SK-N-SH (cell line): ENCODE data around the gene ADAMTS14. TPM values are rescaled to one million over a fixed set of nuclear protein-coding genes. Genes with fewer than 3 reads are reported as not detected.

Experiments used
- CTCF ChIA-PET: fragments of 300-600, 350-600 bp; formaldehyde crosslinking; extraction: SDS; loops from one replicate; lab custom pipeline; 2021; lab: Yijun Ruan, JAX
- POLR2A ChIA-PET: fragments of 350-600 bp; sonication (Branson Sonifier 250); formaldehyde crosslinking; extraction: SDS; loops from one replicate; lab custom pipeline; 2020; ENCODE audit warnings: antibody characterized with exemption, inconsistent platforms; lab: Yijun Ruan, JAX
- DNase-seq: peaks from one replicate; pipeline ENCODE4 v3.0.0; 2012
- H2AFZ ChIP-seq: fragments of 200-600 bp; sonication (generic); 2 replicates; pipeline ENCODE4 v1.8.1; 2016; ENCODE audit warnings: antibody characterized with exemption, mild to moderate bottlenecking, low read depth
- H3F3A ChIP-seq: fragments of 200-600 bp; sonication (generic); replicated peaks from 2 replicates; pipeline ENCODE3; 2016; ENCODE audit warnings: antibody characterized with exemption, mild to moderate bottlenecking; ENCODE audit not compliant: insufficient read depth
- H3K27ac ChIP-seq, 2 experiments: fragments of 200-500 bp in 1 of 2; fragments of 200-600 bp in 1 of 2; sonication (Bioruptor generic) in 1 of 2; sonication (generic), shearing (Covaris generic) in 1 of 2; 2 replicates each; pipeline versions ENCODE4 v1.5.1 to v1.6.1; 2014 to 2016; ENCODE audit warnings: low read depth in 2 of 2, inconsistent platforms in 1 of 2, low read length in 1 of 2, mild to moderate bottlenecking in 1 of 2, mixed read lengths in 1 of 2
- H3K27me3 ChIP-seq: fragments of 200-600 bp; sonication (generic), shearing (Covaris generic); 2 replicates; pipeline ENCODE4 v1.6.1; 2016; ENCODE audit warnings: mixed run types; ENCODE audit not compliant: insufficient read depth
- H3K36me3 ChIP-seq, 2 experiments: fragments of 200-500 bp in 1 of 2; fragments of 200-600 bp in 1 of 2; sonication (Bioruptor generic) in 1 of 2; sonication (generic) in 1 of 2; replicated peaks in 1 of 2; 2 replicates each; pipeline versions ENCODE3 to v1.5.1; 2014 to 2016; ENCODE audit warnings: low read length in 1 of 2, mild to moderate bottlenecking in 1 of 2; ENCODE audit not compliant: insufficient read depth in 2 of 2, control insufficient read depth in 1 of 2
- H3K4me1 ChIP-seq, 2 experiments: fragments of 200-500 bp in 1 of 2; fragments of 200-600 bp in 1 of 2; sonication (Bioruptor generic) in 1 of 2; sonication (generic), shearing (Covaris generic) in 1 of 2; 2 replicates each; pipeline versions ENCODE4 v1.5.1 to v1.6.1; 2014 to 2016; ENCODE audit warnings: low read depth in 1 of 2, low read length in 1 of 2, mixed run types in 1 of 2; ENCODE audit not compliant: insufficient read depth in 2 of 2, control insufficient read depth in 1 of 2
- H3K4me2 ChIP-seq: fragments of 200-600 bp; sonication (generic), shearing (Covaris generic); 2 replicates; pipeline ENCODE4 v1.6.1; 2017; ENCODE audit warnings: mixed run types
- H3K4me3 ChIP-seq, 2 experiments: fragments of 200-500 bp in 1 of 2; fragments of 200-600 bp in 1 of 2; sonication (Bioruptor generic) in 1 of 2; sonication (generic), shearing (Covaris generic) in 1 of 2; 2 replicates each; pipeline versions ENCODE4 v1.5.1 to v1.8.1; 2014 to 2016; ENCODE audit warnings: low read depth in 2 of 2, inconsistent platforms in 1 of 2, low read length in 1 of 2, mild to moderate bottlenecking in 1 of 2, mixed read lengths in 1 of 2, moderate library complexity in 1 of 2
- H3K79me2 ChIP-seq: fragments of 200-600 bp; sonication (generic); 2 replicates; pipeline ENCODE4 v1.8.1; 2017; ENCODE audit warnings: mild to moderate bottlenecking; ENCODE audit not compliant: insufficient read depth
- H3K9ac ChIP-seq: fragments of 200-600 bp; sonication (generic); 2 replicates; pipeline ENCODE4 v1.6.1; 2017; ENCODE audit warnings: mixed run types
- H3K9me2 ChIP-seq: fragments of 200-600 bp; sonication (generic); 2 replicates; pipeline ENCODE4 v1.6.1; 2017; ENCODE audit warnings: mixed run types
- H3K9me3 ChIP-seq: fragments of 200-600 bp; sonication (generic); 2 replicates; pipeline ENCODE4 v1.6.1; 2017; ENCODE audit warnings: mixed run types, mild to moderate bottlenecking, moderate library complexity
- H4K20me1 ChIP-seq: fragments of 200-600 bp; sonication (generic); 2 replicates; pipeline ENCODE4 v1.6.1; 2017; ENCODE audit warnings: mild to moderate bottlenecking, mixed run types; ENCODE audit not compliant: insufficient read depth
- FOSL2 ChIP-seq: IDR thresholded peaks from 2 replicates; pipeline ENCODE4 v1.4.0; 2012; ENCODE audit warnings: low read depth, mild to moderate bottlenecking, moderate library complexity, borderline replicate concordance
- FOXM1 ChIP-seq: IDR thresholded peaks from 2 replicates; pipeline ENCODE4 v1.4.0; 2012; ENCODE audit warnings: low read depth, mild to moderate bottlenecking
- GABPA ChIP-seq: IDR thresholded peaks from 2 replicates; pipeline ENCODE4 v1.4.0; 2012; ENCODE audit warnings: low read depth, mild to moderate bottlenecking
- MAX ChIP-seq: IDR thresholded peaks from 2 replicates; pipeline ENCODE4 v1.4.0; 2012; ENCODE audit warnings: low read depth
- NFIC ChIP-seq: IDR thresholded peaks from 2 replicates; pipeline ENCODE4 v1.4.0; 2012; ENCODE audit warnings: borderline replicate concordance
- NRF1 ChIP-seq: IDR thresholded peaks from 2 replicates; pipeline ENCODE4 v1.6.1; 2012; ENCODE audit warnings: low read depth, mild to moderate bottlenecking, low read length
- PBX3 ChIP-seq: IDR thresholded peaks from 2 replicates; pipeline ENCODE4; 2012
- RAD21 ChIP-seq: IDR thresholded peaks from 2 replicates; pipeline ENCODE4 v1.6.1; 2012; ENCODE audit warnings: mild to moderate bottlenecking, low read length
- RCOR1 ChIP-seq: fragments of 150-350 bp; IDR thresholded peaks from 2 replicates; pipeline ENCODE4 v1.6.1; 2017; ENCODE audit warnings: antibody characterized with exemption, low read length
- RFX5 ChIP-seq: IDR thresholded peaks from 2 replicates; pipeline ENCODE4 v1.6.1; 2012; ENCODE audit warnings: mild to moderate bottlenecking, improper control_type of control experiment, low read length
- SMC3 ChIP-seq: IDR thresholded peaks from 2 replicates; pipeline ENCODE4 v1.6.1; 2012; ENCODE audit warnings: low read depth, low read length, improper control_type of control experiment
- TAF1 ChIP-seq: IDR thresholded peaks from 2 replicates; pipeline ENCODE4 v1.6.1; 2012; ENCODE audit warnings: low read depth, mild to moderate bottlenecking, low read length, moderate library complexity, borderline replicate concordance
- TCF12 ChIP-seq: IDR thresholded peaks from 2 replicates; pipeline ENCODE4 v1.4.0; 2012
- ZBTB33 ChIP-seq: IDR thresholded peaks from 2 replicates; pipeline ENCODE4 v1.4.0; 2012; ENCODE audit warnings: low read depth, borderline replicate concordance
- WGBS: methylation state at CpG from one replicate; pipeline ENCODE4 v1.1.6; 2017; ENCODE audit warnings: low lambda C conversion rate; 5-methylcytosine and 5-hydroxymethylcytosine counted together
- polyA plus RNA-seq, 3 experiments: library from polyadenylated mRNA; depleted of rRNA; stranded (reverse); fragments of >200 nt; gene quantifications; 2 replicates each; pipeline ENCODE4 v1.2.3, GENCODE V29; 2012
- TF ChIP-seq, protein P1 (sequence below): fragments of 200-600 bp; sonication (generic); IDR thresholded peaks from 2 replicates; pipeline ENCODE4 v1.6.1; 2017; ENCODE audit warnings: antibody characterized with exemption, mild to moderate bottlenecking, moderate library complexity

The ADAMTS14 gene
- polyA plus RNA-seq, 1 of the 3 experiments (the other 2 are of a cell fraction), result 1.1 TPM

GRCh38 chr10:70752571-70752970, 80.3 kb downstream of the ADAMTS14 start:
- no peaks in the 10 kb centered on the region for H3K9me3 ChIP-seq
- no peak overlapping the region for H3K4me2 ChIP-seq
- H2AFZ ChIP-seq, result no peak overlapping the region
- no peaks in the 10 kb centered on the region for H3K27me3 ChIP-seq
- CTCF ChIA-PET, result interaction anchor here (0.9 to 1.3 kb wide), 4 partner anchors 128 to 291 kb away, joined by 3 to 9 read pairs (median 4); no protein-coding TSS in a partner anchor
- H3K9ac ChIP-seq, result no peak overlapping the region
- H3K4me1 ChIP-seq, result peaks cover 0 to 2% of the 10 kb centered on the region in 2 experiments; a peak in 1 of 4 replicates
- no peaks in the 10 kb centered on the region for H3K9me2 ChIP-seq
- 90% methylated on average over 2 of the region's 7 CpGs for WGBS
- H4K20me1 ChIP-seq, result no peaks in the 10 kb centered on the region
- no peaks in the 10 kb centered on the region for H3F3A ChIP-seq
- H3K79me2 ChIP-seq, result no peaks in the 10 kb centered on the region
- H3K36me3 ChIP-seq, result no peaks in the 10 kb centered on the region
- H3K4me3 ChIP-seq, result no peak overlapping the region
- DNase-seq, result no peak
- no peak overlapping the region for H3K27ac ChIP-seq
- POLR2A ChIA-PET, result no interaction called here
- no peak for TF ChIP-seq NFIC
- TF ChIP-seq SMC3, result no peak
- no peak for TF ChIP-seq TAF1
- TF ChIP-seq, protein P1, sequence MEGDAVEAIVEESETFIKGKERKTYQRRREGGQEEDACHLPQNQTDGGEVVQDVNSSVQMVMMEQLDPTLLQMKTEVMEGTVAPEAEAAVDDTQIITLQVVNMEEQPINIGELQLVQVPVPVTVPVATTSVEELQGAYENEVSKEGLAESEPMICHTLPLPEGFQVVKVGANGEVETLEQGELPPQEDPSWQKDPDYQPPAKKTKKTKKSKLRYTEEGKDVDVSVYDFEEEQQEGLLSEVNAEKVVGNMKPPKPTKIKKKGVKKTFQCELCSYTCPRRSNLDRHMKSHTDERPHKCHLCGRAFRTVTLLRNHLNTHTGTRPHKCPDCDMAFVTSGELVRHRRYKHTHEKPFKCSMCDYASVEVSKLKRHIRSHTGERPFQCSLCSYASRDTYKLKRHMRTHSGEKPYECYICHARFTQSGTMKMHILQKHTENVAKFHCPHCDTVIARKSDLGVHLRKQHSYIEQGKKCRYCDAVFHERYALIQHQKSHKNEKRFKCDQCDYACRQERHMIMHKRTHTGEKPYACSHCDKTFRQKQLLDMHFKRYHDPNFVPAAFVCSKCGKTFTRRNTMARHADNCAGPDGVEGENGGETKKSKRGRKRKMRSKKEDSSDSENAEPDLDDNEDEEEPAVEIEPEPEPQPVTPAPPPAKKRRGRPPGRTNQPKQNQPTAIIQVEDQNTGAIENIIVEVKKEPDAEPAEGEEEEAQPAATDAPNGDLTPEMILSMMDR, result no peak
- no peak for TF ChIP-seq PBX3
- no peak for TF ChIP-seq FOSL2
- no peak for TF ChIP-seq TCF12
- TF ChIP-seq MAX, result no peak
- TF ChIP-seq ZBTB33, result no peak
- TF ChIP-seq GABPA, result no peak
- no peak for TF ChIP-seq FOXM1
- no peak for TF ChIP-seq RFX5
- no peak for TF ChIP-seq RAD21
- no peak for TF ChIP-seq NRF1
- TF ChIP-seq RCOR1, result no peak
- TF ChIP-seq, all 33 proteins: peak for 0
